Measurements from ENCODE around the gene TPM2.
A peak's percentile ranks its signal among the peaks of the same experiment; 100 is the strongest.
"Not testable (repeated sequence)": the region's sequence is repeated elsewhere in the genome, so short reads cannot be mapped to it uniquely, and the experiment has no call there.

The TPM2 gene

GRCh38 chr9:35649431-35650340, 40.0 kb downstream of the TPM2 start:
- H3K4me1 ChIP-seq = no peaks in the 10 kb centered on the region
- no peaks in the 10 kb centered on the region for H3K36me3 ChIP-seq
- no peak for DNase-seq
- TF ChIP-seq CTCF (IDR thresholded peaks at IDR 0.05; ENCODE audit: low read depth, low read length) = no peak
- no peak overlapping the region for H3K4me3 ChIP-seq (ENCODE audit: low read depth, low read length)
- H3K9me3 ChIP-seq = no peaks in the 10 kb centered on the region
- no peaks in the 10 kb centered on the region for H3K27me3 ChIP-seq

GRCh38 chr9:35646533-35647265, 43.0 kb downstream of the TPM2 start:
- DNase-seq = peak; percentile 93
- Histone ChIP-seq H3K4me3 (ENCODE audit: low read depth, low read length) (peak overlapping the region; percentile 81), H3K27me3 (no peaks in the 10 kb centered on the region), H3K9me3 (no peaks in the 10 kb centered on the region), H3K4me1 (no peaks in the 10 kb centered on the region), H3K36me3 (no peaks in the 10 kb centered on the region)
- peak; percentile 81 for TF ChIP-seq CTCF (IDR thresholded peaks at IDR 0.05; ENCODE audit: low read depth, low read length)

GRCh38 chr9:35646153-35646532, 43.6 kb downstream of the TPM2 start:
- Histone ChIP-seq H3K4me3 (ENCODE audit: low read depth, low read length) (peak overlapping the region; percentile 81), H3K27me3 (no peaks in the 10 kb centered on the region), H3K9me3 (no peaks in the 10 kb centered on the region), H3K36me3 (no peaks in the 10 kb centered on the region), H3K4me1 (no peaks in the 10 kb centered on the region)
- no peak for TF ChIP-seq CTCF (IDR thresholded peaks at IDR 0.05; ENCODE audit: low read depth, low read length)
- DNase-seq = no peak

GRCh38 chr9:35645736-35646135, 44.0 kb downstream of the TPM2 start:
- H3K36me3 ChIP-seq; H3K27me3 ChIP-seq; H3K9me3 ChIP-seq; H3K4me1 ChIP-seq; H3K4me3 ChIP-seq (ENCODE audit: low read depth, low read length); DNase-seq: not testable (repeated sequence)

- Histone ChIP-seq H3K27me3 (no peaks in the 10 kb centered on the region), H3K36me3 (no peaks in the 10 kb centered on the region), H3K9me3 (no peaks in the 10 kb centered on the region), H3K4me3 (ENCODE audit: low read depth, low read length) (no peak overlapping the region), H3K4me1 (no peaks in the 10 kb centered on the region)
- no peak for DNase-seq
- no peak for TF ChIP-seq CTCF (IDR thresholded peaks at IDR 0.05; ENCODE audit: low read depth, low read length)
Observed at GRCh38 chr9:35643046-35643445, 46.7 kb downstream of the TPM2 start.

GRCh38 chr9:35641478-35641877, 48.2 kb downstream of the TPM2 start:
- H3K27me3 ChIP-seq; H3K4me1 ChIP-seq; H3K36me3 ChIP-seq; DNase-seq; H3K4me3 ChIP-seq (ENCODE audit: low read depth, low read length); H3K9me3 ChIP-seq: not testable (repeated sequence)

GRCh38 chr9:35640431-35640830, 49.3 kb downstream of the TPM2 start:
- H3K4me3 ChIP-seq (ENCODE audit: low read depth, low read length); H3K4me1 ChIP-seq; H3K9me3 ChIP-seq; H3K36me3 ChIP-seq; DNase-seq; H3K27me3 ChIP-seq: not testable (repeated sequence)

Data from BE2C (cell line).